HG03558 (cell line): Measurements from ENCODE around the gene GMNN.
"Not testable (repeated sequence)": the region's sequence is repeated elsewhere in the genome, so short reads cannot be mapped to it uniquely, and the experiment has no call there.

Experiments used
- ATAC-seq: cut with Tn5 transposase; IDR thresholded peaks from one replicate; pipeline ENCODE4 v1.9.1; 2021; ENCODE audit warnings: moderate number of reproducible peaks; ENCODE audit not compliant: unreplicated experiment; ENCODE audit errors: extremely low read depth

The GMNN gene

DNA sequence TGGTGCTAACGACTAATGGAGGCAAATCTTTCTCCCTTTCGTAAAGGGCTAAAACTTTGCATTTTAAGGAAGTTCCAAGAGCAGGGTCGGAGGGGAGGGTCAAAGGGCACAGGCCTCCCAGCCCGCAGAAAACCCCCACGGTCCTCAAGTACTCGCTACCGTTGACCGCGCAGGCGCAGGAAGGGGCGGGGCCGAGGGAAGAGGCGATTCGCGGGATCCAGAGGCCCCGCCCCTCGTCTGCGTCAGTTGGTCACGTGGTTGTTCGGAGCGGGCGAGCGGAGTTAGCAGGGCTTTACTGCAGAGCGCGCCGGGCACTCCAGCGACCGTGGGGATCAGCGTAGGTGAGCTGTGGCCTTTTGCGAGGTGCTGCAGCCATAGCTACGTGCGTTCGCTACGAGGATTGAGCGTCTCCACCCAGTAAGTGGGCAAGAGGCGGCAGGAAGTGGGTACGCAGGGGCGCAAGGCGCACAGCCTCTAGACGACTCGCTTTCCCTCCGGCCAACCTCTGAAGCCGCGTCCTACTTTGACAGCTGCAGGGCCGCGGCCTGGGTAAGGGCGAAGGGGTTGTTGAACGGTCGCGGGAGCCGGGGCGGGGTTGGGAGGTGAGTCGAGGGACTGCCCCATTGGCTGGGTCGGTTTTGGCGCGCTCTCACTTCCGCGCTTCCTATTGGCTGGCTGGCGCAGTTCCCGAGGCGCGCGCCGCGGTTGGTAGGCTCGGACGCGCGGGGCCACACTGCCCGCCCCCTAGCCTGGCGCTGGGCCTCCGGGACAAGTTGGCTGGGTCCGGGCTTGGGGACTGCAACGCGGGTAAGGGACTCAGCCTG is at the start of gene GMNN:
GMNN (plus strand) TSS at position 242 of the 824 bp plus-strand sequence. CDS start 2,310 bp downstream, outside the sequence.
- peak; percentile 79 for ATAC-seq

- not testable (repeated sequence) for ATAC-seq
Measured at GRCh38 chr6:24730653-24731052, 44.1 kb upstream of the GMNN start.

DNA sequence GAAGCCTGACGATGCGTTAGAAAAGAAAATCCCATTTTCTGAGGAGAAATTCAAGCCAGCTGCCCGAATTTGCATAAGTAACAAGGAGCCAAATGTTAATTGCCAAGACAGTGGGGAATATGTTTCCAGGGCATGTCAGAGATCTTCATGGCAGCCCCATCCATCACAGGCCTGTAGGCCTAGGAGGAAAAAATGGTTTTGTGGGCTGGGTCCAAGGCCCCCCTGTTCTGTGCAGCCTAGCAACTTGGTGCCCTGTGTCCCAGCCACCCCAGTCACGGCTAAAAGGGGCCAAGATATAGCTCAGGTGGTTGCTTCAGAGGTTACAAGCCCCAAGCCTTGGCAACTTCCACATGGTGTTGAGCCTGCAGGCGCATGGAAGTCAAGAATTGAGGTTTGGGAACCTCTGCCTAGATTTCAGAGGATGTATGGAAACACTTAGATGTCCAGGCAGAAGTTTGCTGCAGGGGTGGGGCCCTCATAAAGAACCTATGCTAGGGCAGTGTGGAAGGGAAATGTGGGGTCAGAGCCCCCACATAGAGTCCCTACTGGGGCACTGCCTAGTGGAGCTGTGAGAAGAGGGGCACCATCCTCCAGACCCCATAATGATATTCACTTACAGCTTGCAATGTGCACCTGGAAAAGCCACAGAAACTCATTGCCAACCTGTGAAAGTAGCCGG is 43.1 kb upstream of the GMNN start:
- not testable (repeated sequence) for ATAC-seq

DNA sequence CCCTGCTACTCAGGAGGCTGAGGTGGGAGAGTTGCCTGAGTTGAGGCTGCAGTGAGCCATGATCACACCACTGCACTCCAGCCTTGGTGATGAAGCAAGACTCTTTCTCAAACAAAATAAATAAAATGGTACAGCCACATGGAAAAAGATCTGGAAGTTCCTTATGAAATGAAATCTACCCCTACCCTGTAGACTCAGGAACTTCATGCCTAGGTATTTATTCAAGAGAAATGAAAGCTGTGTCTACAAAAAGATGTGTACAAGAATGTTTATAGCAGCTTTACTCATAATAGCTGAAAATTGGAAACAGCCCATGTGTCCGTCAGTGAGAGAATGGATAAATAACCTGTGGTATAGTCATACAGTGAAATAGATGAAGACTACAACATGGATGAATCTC is 40.6 kb upstream of the GMNN start:
- ATAC-seq: no peak

DNA sequence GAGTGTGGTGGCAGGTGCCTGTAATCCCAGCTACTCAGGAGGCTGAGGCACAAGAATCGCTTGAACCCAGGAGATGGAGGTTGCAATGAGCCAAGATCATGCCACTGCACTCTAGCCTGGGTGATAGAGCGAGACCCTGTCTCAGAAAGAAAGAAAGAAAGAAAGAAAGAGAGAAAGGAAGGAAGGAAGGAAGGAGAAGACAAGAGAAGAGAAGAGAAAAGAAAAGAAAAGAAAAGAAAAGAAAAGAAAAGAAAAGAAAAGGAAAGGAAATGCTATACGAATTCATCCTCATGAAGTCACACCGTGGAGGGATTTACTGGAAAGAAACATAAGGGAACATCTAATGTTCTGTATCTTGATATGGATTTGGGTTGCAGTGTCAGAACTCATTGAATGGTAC is 40.0 kb upstream of the GMNN start:
- ATAC-seq: not testable (repeated sequence)

DNA sequence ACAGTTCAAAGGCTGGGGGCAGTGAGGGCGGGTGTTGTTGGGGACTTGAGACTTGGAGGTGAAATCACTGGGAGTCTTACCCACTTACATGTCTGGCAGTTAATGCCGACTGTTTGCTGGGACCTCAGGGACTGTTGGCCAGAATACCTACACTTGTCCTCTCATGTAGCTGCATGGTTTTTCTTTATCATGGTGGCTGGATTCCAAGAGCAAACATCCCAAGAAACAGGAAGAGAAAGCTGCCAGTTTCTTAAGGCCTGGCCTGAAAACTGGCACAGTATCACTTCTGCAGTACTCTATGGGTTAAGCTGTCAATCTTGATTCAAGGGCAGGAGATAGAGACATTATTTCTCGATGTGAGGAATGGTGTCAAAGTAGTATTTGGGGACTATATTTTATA is 36.0 kb upstream of the GMNN start:
- ATAC-seq: no peak

DNA sequence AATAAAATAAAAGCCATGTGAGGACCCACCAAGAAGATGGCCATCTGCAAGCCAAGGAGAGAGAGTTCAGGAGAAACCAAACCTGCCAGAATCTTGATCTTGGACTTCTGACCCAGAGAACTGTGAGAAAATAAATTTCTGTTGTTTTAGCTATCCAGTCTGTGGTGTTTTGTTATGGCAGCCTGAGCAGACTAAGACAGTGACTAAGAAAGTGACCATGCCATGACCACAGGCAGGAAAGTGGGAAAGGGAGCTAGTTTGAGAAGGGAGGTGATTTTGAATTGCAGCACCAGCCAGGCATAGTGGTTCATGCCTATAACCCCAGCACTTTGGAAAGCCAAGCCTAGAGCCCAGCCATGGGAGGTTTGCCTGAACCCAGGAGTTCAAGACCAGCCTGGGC is 33.9 kb upstream of the GMNN start:
- no peak for ATAC-seq

DNA sequence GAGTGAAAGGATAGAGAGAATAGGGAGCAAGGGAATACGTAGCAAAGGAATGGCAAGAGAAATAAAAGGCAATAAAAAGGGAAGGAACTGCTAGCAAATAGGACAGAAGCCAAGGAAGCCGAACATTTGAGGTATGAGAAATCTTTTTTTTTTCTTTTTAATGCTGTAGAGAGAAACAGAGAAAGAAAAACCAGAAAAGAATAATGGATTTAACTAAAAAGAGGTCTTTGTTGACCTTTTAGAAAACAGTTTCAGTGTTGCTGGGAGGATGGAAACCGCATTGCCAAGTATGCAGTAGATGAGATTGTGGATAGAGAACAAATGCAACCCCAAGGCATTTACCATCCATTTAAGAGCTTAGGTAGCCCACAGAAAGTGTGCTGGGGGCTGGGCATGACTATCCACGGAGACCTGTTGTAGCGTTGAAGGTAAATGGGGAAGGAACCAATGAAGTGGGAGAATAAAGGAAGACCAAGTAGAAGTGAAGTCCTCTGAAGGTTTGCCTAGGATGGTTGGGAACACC is 32.5 kb upstream of the GMNN start:
- ATAC-seq: no peak

DNA sequence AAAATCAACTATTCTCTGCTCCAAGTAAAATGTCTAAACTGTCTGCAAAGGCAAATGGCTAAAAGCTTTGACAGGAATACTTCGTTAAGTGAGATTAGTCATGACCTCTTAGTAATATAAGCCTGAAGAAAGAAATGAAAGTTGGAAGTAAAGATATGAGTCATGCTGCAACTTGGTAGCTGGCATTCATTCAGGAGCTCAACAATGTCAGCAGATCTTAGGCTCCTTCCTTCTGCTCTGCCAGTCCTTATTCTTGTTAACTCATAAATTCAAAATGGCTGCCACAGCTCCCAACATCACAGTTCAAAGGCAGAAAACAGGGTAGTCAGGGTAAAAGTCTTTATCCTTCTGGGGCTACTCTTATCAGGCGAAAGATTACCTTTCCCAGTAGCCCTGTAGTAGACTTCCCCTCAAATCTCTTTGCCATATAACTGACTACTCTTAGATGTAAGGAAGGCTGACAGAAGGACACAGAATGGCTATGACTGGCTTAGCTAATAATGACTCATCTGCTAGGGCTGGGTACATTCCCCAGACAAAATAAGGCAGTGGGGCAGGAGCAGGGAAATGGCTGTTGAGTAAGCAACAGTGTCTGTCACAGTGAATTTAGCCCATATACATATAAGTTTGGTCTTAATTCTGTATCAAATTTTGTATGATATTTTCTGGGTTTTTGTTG is 31.3 kb upstream of the GMNN start:
- ATAC-seq: peak; percentile 58

DNA sequence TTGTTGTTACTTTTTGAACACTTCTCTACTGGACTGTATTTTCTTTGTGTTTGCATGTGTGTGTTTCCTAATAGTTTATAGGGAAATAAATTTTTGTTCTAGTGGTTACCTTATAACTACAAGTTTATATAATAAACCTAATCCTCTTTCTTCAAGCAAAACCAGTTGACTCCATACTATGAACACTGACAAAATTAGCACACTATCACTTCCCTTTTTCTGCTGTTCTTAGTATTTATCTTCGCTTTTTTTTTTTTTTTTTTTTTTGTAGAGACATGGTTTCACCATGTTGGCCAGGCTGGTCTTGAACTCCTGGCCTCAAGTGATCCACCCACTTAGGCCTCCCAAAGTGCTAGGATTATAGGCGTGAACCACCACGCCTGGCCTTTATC is 30.8 kb upstream of the GMNN start:
- ATAC-seq: no peak

- ATAC-seq: no peak
Measured at GRCh38 chr6:24744911-24745310, 29.8 kb upstream of the GMNN start.

DNA sequence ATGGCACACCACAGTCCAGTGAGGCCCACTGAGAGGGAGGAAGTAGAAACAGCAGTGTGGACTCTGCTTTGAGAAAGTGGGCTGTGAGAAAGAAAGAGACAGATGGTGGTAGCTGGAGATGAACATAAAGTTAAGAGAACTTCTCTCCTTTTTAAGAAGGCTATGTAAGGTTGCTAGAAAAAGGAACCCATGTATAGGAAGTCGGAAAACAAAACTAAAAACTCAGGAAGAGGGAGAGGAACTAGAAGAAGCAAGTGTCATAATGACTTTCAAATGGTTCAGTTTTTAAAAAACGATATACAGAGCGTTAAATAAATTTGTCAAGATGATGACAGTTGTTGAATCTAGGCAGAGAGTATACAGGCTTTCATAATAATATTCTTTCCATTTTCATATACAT is 25.4 kb upstream of the GMNN start:
- no peak for ATAC-seq

GRCh38 chr6:24750878-24751277 is 23.9 kb upstream of the GMNN start:
- not testable (repeated sequence) for ATAC-seq

DNA sequence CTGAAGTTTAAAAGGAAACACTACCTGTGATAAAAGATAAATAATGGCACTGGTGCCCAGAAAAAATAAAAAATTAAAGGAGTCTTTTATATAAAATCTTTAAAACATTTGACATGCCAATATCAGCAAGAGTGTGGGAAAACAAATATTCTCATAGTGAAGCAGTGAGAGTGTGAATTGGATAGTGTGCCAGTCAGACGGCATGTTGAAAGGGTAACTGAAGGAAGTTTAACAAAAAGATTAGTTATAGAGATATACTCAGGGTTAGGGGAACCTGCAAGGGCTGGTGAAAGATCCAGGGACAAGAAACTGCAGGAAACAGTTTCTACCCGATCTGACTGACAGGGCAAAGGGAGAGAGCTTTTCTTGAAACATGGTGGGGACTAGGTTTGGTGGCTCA is 22.2 kb upstream of the GMNN start:
- no peak for ATAC-seq

DNA sequence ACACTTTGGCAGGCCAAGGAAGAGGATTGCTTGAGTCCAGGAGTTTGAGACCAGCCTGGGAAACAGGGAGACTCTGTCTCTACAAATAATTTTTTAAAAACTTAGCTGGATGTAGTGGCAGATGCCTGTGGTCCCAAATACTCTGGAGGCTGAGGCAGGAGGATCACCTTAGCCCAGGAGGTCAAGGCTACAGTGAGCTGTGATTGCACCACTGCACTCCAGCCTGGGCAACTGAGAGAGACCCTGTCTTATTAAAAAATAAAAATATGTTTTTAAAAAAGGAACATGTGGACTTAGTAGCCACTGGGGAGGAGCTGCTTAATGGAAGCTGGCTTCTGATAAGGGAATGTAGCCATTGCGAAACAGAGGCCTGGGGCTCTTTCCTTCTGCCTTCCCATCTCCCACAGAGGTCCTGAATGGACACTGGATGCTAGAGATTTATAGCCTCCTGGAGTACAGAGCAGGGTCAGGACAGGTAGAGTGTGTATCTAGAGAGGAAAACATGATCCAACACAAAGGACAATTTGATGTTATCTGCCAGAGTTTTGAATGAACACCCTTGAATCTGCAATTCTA is 21.7 kb upstream of the GMNN start:
- ATAC-seq: no peak

GRCh38 chr6:24753545-24753944 is 21.2 kb upstream of the GMNN start:
- no peak for ATAC-seq

GRCh38 chr6:24754378-24754777 is 20.4 kb upstream of the GMNN start:
- not testable (repeated sequence) for ATAC-seq

DNA sequence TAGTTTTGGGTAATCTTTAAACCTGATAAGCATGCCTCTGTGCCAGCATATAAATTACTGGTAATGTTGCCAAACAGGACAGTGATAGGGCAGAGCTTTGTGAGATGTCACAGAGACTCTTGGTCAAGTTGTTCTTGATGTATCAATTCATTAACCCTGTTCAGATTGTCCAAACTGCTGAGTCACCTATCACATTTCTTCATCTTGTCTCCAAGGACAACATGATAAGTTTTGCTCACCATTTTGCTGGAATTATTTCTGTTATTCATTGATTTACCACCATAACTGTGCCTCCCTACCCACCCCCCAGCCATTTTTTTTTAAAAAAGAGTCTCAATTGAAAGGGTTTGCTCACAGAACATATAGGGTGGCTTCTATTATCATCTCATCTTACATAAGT is 19.5 kb upstream of the GMNN start:
- ATAC-seq: no peak

DNA sequence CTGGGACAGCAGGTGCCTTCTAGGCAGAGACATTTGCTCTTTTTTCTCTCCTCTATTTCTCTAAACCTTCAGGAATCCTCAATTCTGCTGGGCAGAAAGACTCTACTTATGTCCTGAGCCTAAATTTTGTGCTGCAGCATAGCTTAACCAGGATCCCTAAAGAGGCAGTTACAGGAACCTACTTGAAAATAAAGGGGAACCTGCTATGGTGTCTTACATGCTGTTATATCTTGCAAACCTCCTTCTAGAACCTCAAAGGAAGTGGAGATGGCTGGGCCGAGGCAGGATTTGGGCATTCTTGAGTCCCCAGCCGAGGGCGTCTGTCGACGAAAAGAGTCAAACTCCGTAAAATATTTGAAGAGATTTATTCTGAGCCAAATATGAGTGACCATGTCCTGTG is 17.1 kb upstream of the GMNN start:
- no peak for ATAC-seq

- ATAC-seq: no peak
Measured at GRCh38 chr6:24759718-24760117, 15.0 kb upstream of the GMNN start.

GRCh38 chr6:24760210-24760609 is 14.5 kb upstream of the GMNN start:
- no peak for ATAC-seq
